Measurements from ENCODE around the gene RBM48. TPM values are rescaled to one million over a fixed set of nuclear protein-coding genes. Genes with fewer than 3 reads are reported as not detected.

RBM48 gene
- total and polyA plus RNA-seq, 2 of the 13 experiments (the other 11 are each of a cell fraction or from before 2014, with no cell fraction given): 7.2 to 12.2 TPM

GRCh38 chr7:92513167-92513902 lies 15.3 kb upstream of the RBM48 start:
- CTCF ChIA-PET (ENCODE audit: low intra/inter-chr PET ratio, low total read pairs): no interaction called here
- in situ Hi-C loops (cut with HindIII; ENCODE audit: extremely low pct_ligation_motif_present, low pct_unique_long_range_greater_than_20kb): no loop called here
- BruUV-seq (replicated peaks): no TSS peak
- TF ChIP-seq PHF8 (CRISPR knock-in tag; IDR thresholded peaks at IDR 0.05): no peak
- no peak for TF ChIP-seq NRL (CRISPR knock-in tag; IDR thresholded peaks at IDR 0.05; ENCODE audit: borderline replicate concordance)
- no peak for TF ChIP-seq SAFB2 (CRISPR knock-in tag; IDR thresholded peaks at IDR 0.05; ENCODE audit: borderline replicate concordance, low read depth)
- TF ChIP-seq TBP (CRISPR knock-in tag; IDR thresholded peaks at IDR 0.05): no peak
- TF ChIP-seq CREBL2 (CRISPR knock-in tag; IDR thresholded peaks at IDR 0.05; ENCODE audit: borderline replicate concordance): no peak
- no peak for TF ChIP-seq SPEN (CRISPR knock-in tag; IDR thresholded peaks at IDR 0.05; ENCODE audit: low read depth)
- TF ChIP-seq ZNF597 (CRISPR knock-in tag; IDR thresholded peaks at IDR 0.05): no peak
- TF ChIP-seq TSC22D2 (CRISPR knock-in tag; IDR thresholded peaks at IDR 0.05; ENCODE audit: borderline replicate concordance): no peak
- TF ChIP-seq CENPX (CRISPR knock-in tag; IDR thresholded peaks at IDR 0.05): no peak
- no peak for TF ChIP-seq ZMYM3 (CRISPR knock-in tag; IDR thresholded peaks at IDR 0.05)
- TF ChIP-seq ZNF549 (CRISPR knock-in tag; IDR thresholded peaks at IDR 0.05): no peak
- no peak for TF ChIP-seq ZNF496 (CRISPR knock-in tag; IDR thresholded peaks at IDR 0.05; ENCODE audit: insufficient replicate concordance)
- no peak for TF ChIP-seq NFATC3 (CRISPR knock-in tag; IDR thresholded peaks at IDR 0.05)
- no peak for TF ChIP-seq KMT2A (CRISPR knock-in tag; IDR thresholded peaks at IDR 0.05)
- no peak for TF ChIP-seq ZNF280D (CRISPR knock-in tag; IDR thresholded peaks at IDR 0.05)
- no peak for TF ChIP-seq NFE2 (CRISPR knock-in tag; IDR thresholded peaks at IDR 0.05)
- no peak for TF ChIP-seq ZBTB10 (CRISPR knock-in tag; IDR thresholded peaks at IDR 0.05; ENCODE audit: borderline replicate concordance)
- no peak for TF ChIP-seq ZNF713 (CRISPR knock-in tag; IDR thresholded peaks at IDR 0.05)
- no peak for TF ChIP-seq NBN (conservative IDR thresholded peaks at IDR 0.05)

More at GRCh38 chr7:92513167-92513902, 15.3 kb upstream of the RBM48 start:
- Histone ChIP-seq H3K27ac (ENCODE audit: extremely low read length, insufficient read depth, low read length) (no peak overlapping the region), H3K27me3 (ENCODE audit: control insufficient read depth in 1 of 2, insufficient read depth in 2 of 2, low read length in 2 of 2) (no peaks in the 10 kb centered on the region), H2AFZ (ENCODE audit: low read length) (no peak overlapping the region), H3K4me2 (ENCODE audit: low read depth, low read length) (no peak overlapping the region), H3K4me1 (ENCODE audit: insufficient read depth, low read length) (no peaks in the 10 kb centered on the region), H3K9ac (ENCODE audit: insufficient read depth, low read depth, low read length) (no peak overlapping the region), H3K4me3 (replicated peaks in 1 of 3; ENCODE audit: insufficient read depth in 1 of 3, low read depth in 2 of 3, low read length in 3 of 3) (no peak overlapping the region), H3K9me3 (ENCODE audit: low read length) (no peaks in the 10 kb centered on the region), H4K20me1 (ENCODE audit: insufficient read depth, low read length) (no peaks in the 10 kb centered on the region), H3K79me2 (ENCODE audit: insufficient read depth, low read length) (no peaks in the 10 kb centered on the region), H3K36me3 (replicated peaks in 1 of 2; ENCODE audit: control insufficient read depth in 1 of 2, insufficient read depth in 2 of 2, low read length in 2 of 2) (peaks cover 0 to 14% of the 10 kb centered on the region in 2 experiments; a peak in 2 of 5 replicates)
- POLR2A ChIA-PET: no interaction called here
- FAIRE-seq (no peak), DNase-seq (ENCODE audit: low spot score) (no peak), ATAC-seq (no peak)
- intact Hi-C loops (cut with micrococcal nuclease; ENCODE audit: unreplicated experiment): no loop called here
- 78% methylated on average over 3 of the region's 3 CpGs for WGBS (ENCODE audit: low lambda C conversion rate)
